ENCODE data around the gene NAT8.
"Not testable (repeated sequence)": the region's sequence is repeated elsewhere in the genome, so short reads cannot be mapped to it uniquely, and the experiment has no call there.

The NAT8 gene

GRCh38 chr2:73638429-73638828 lies 3.8 kb downstream of the NAT8 start:
- DNase-seq (ENCODE audit: extremely low read depth in 1 of 2, low read depth in 1 of 2): no peak

- DNase-seq (ENCODE audit: extremely low read depth in 1 of 2, low read depth in 1 of 2): not testable (repeated sequence)
Measured at GRCh38 chr2:73636977-73637376, 5.2 kb downstream of the NAT8 start.

DNA sequence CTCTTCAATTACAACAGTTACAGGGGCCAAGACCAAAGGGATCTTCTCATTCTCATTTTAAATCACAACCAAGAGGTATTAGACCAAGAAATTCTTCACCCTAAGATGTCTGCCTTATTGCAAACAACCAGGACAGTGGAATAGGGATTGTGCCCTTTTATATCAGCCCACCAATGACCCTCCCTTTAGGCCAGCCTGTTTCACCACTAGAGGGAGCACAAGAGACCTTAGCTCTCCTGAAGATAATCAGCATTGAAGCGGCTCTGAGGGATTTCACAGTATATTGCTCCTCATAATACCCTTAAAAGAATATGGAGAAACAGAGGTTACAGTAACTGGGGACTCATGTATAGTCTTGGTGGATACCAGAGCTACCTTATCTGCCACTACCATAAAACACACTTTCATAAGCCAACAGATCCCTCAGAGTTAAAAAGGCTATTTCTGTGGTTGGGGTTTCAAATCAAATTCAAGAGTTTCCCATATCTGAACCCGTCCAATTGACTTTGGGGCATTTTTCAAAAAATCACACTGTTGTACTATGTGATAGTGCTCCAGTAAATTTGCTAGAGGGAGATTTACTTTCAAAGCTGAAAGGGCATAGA lies 11.5 kb downstream of the NAT8 start:
- DNase-seq (ENCODE audit: extremely low read depth in 1 of 2, low read depth in 1 of 2): not testable (repeated sequence)

GRCh38 chr2:73628493-73628892 lies 13.7 kb downstream of the NAT8 start:
- DNase-seq (ENCODE audit: extremely low read depth in 1 of 2, low read depth in 1 of 2): not testable (repeated sequence)

DNA sequence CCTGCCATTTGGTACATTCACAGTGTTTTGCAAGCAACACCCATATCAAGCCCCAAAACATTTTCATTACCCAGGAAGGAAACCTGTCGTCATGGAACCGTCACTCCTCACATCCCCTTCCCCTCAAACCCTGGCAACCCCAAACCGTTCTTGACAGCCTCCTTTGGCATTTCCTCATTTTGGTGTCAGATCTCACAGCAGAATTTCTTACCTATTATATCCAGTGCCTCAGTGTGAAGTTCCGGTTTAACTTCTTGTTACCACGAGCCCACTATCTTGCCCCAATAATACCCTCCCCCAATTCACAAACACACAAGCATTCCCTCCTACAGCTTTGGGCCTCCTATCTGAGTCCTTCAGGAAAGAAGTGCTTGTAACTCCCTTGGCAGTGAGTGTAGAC lies 16.0 kb downstream of the NAT8 start:
- DNase-seq (ENCODE audit: extremely low read depth in 1 of 2, low read depth in 1 of 2): not testable (repeated sequence)

GRCh38 chr2:73624625-73625024 lies 17.6 kb downstream of the NAT8 start:
- not testable (repeated sequence) for DNase-seq (ENCODE audit: extremely low read depth in 1 of 2, low read depth in 1 of 2)

DNA sequence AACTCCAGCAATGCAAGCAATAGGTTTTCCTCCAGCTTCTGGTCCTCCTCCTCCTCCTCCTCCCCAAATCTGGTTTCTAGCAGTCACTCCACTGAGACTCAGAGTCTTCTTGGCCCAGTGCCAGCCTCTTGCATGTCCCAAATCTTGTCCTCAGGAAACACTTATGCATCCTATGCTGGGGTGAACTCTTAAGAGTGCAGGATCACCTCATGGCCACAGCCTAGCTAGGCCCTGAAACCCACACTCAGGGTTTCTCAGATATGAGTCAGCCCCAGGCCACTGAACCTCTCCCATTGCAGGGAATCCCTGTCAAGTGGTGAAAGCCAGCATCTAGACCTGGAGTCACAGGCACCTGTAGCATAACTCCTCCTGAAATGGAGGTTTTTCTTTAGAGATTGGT lies 18.2 kb downstream of the NAT8 start:
- not testable (repeated sequence) for DNase-seq (ENCODE audit: extremely low read depth in 1 of 2, low read depth in 1 of 2)

- DNase-seq (ENCODE audit: extremely low read depth in 1 of 2, low read depth in 1 of 2): not testable (repeated sequence)
Measured at GRCh38 chr2:73619925-73620324, 22.3 kb downstream of the NAT8 start.

DNA sequence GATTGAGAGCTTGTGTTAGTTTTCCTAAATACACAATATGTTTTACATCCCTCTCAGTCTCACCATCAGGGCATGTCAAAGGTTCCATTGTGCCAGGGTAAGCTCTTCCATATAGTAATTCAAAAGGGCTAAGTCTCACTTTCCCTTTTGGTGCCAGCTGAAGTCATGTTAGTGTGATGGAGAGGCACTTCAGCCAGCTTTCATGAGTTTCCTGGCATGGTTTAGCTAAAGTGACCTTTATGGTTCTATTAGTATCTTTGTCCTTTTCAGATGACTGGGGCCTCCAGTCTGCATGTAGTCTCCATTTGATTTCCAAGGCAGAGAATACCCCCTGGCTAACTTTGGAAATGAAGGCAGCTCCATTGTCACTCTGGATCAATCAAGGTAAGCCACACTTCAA lies 27.2 kb downstream of the NAT8 start:
- no peak for DNase-seq (ENCODE audit: extremely low read depth in 1 of 2, low read depth in 1 of 2)

GRCh38 chr2:73614105-73614504 lies 28.1 kb downstream of the NAT8 start:
- DNase-seq (ENCODE audit: extremely low read depth in 1 of 2, low read depth in 1 of 2): no peak

DNA sequence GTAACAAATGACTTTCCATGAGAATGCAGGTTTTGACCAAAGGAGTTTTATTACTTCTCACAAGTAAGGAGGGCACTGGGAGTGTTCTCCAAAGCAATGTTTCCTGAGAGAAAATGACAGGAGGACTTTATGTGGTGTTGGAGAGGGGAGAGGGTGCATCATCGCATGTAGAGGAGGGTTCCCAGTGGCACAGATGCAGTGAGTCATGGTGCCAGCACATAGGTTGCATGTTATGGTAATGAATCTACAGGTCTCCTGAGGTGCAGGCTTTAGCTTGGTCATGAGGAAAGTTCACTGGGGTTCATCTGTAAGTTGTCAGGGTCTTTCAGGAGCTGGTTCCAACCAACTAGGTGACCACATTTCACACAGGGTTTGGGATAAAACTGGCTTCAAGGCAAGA lies 30.4 kb downstream of the NAT8 start:
- no peak for DNase-seq (ENCODE audit: extremely low read depth in 1 of 2, low read depth in 1 of 2)

DNA sequence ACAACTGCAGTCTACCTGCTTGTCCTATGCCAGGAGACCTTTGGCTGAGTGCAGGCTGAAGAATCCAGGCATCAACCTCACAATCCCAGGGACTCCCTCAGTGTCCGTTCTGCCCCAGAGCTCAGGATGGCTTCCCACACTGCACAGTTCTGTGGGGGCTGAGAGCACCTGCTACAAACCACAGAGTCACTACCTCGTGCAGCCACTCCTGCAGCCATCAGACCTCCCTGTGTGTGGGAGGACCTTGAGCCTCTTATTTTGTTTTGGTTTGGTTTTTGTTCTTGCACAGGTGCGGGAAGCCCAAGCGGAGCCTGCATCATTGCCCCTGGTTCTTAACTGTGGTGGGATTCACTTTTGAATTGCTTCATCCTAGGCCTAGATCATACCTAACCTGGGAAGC lies 31.0 kb downstream of the NAT8 start:
- no peak for DNase-seq (ENCODE audit: extremely low read depth in 1 of 2, low read depth in 1 of 2)

DNA sequence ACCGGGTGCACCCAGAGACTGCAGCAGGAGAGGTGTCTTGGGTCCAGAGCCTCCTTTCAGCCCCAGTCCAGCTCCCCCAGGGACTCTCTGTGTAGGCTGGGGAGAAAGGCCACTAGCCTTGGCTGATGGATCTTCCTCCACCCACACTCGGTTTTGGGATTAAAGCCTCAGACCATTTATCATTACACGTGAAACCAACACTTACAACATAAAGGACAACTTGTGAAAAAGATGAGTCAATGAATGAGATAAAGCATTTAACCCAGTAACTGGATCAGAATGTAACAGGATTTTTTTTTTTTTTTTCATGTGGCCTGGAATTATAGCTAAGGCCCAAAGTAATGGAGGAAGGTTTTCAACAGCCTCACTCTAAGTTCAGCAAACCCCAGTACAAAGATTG lies 32.1 kb downstream of the NAT8 start:
- no peak for DNase-seq (ENCODE audit: extremely low read depth in 1 of 2, low read depth in 1 of 2)

GRCh38 chr2:73604589-73604988 lies 37.6 kb downstream of the NAT8 start:
- DNase-seq (ENCODE audit: extremely low read depth in 1 of 2, low read depth in 1 of 2): not testable (repeated sequence)

DNA sequence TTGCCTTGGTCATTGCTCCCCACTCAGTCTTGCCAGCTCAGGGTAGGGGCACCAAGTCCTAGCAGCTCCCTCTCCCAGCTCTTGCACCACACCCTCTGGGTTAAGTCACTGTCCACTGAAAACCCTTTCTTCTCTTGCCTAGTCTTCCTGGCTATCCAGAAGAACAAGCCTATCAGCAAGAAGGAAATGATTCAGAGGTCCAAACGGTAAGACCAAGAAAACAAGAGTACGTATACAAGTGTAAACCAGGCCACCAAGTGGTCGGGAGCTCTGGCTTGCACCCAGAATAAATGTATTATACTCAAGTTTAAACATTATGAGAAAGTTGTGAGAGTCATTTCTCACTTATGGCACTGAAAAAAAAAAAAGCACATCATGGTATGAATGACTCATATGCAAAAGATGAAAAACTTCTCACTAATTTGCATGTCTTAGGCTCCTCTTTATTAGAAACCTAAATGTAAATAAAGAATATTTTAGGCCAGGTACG lies 39.1 kb downstream of the NAT8 start:
- peak in 1 of 2 donors; percentile 20 for DNase-seq (ENCODE audit: extremely low read depth in 1 of 2, low read depth in 1 of 2)

GRCh38 chr2:73601780-73602179 lies 40.4 kb downstream of the NAT8 start:
- no peak for DNase-seq (ENCODE audit: extremely low read depth in 1 of 2, low read depth in 1 of 2)

DNA sequence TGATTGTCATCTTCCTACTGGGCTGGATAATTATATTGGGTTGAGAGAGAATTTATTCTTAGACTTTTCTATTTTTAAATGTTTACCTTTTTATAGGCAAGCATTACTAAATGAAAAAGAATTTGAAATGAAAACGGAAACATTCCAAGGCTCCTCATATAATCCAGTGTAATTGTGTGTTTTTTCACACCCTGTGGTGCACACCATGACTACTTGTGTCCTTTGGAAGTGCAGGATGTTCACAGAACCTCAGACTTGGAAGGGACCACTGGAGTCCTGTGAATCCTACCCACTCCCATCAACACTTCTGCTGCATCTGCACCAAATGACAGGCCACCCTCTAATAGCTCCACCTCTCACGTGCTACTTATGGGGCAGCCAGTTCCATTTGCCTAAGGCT lies 48.0 kb downstream of the NAT8 start:
- no peak for DNase-seq (ENCODE audit: extremely low read depth in 1 of 2, low read depth in 1 of 2)

- DNase-seq (ENCODE audit: extremely low read depth in 1 of 2, low read depth in 1 of 2): no peak
Measured at GRCh38 chr2:73593680-73594079, 48.5 kb downstream of the NAT8 start.
